ENCODE measurements around the gene SNTG2. TPM values are rescaled to one million over a fixed set of nuclear protein-coding genes. Genes with fewer than 3 reads are reported as not detected.

The SNTG2 gene
- total and polyA plus RNA-seq, 2 of the 13 experiments (the other 11 are each of a cell fraction or from before 2014, with no cell fraction given): not detected

GRCh38 chr2:1152375-1152774 lies 201.7 kb downstream of the SNTG2 start:
- no peaks in the 10 kb centered on the region for H3K4me1 ChIP-seq (ENCODE audit: insufficient read depth, low read length)
- TF ChIP-seq PRPF4 (IDR thresholded peaks at IDR 0.05; ENCODE audit: low read depth, low read length, poor library complexity, severe bottlenecking) (no peak), MNT (IDR thresholded peaks at IDR 0.05) (peak; percentile 99)
- DNase-seq (ENCODE audit: low spot score) (no peak), ATAC-seq (no peak), FAIRE-seq (no peak)
- H2AFZ ChIP-seq (ENCODE audit: low read length): no peak overlapping the region
- WGBS (ENCODE audit: low lambda C conversion rate): 19% methylated on average over 7 of the region's 7 CpGs
- in situ Hi-C loops (cut with HindIII; ENCODE audit: extremely low pct_ligation_motif_present, low pct_unique_long_range_greater_than_20kb) (no loop called here), intact Hi-C loops (cut with micrococcal nuclease; ENCODE audit: unreplicated experiment) (no loop called here)
- H3K36me3 ChIP-seq (replicated peaks in 1 of 2; ENCODE audit: control insufficient read depth in 1 of 2, insufficient read depth in 2 of 2, low read length in 2 of 2): no peaks in the 10 kb centered on the region
- peaks cover 0 to 24% of the 10 kb centered on the region in 2 experiments; a peak in 2 of 5 replicates for H3K27me3 ChIP-seq (ENCODE audit: control insufficient read depth in 1 of 2, insufficient read depth in 2 of 2, low read length in 2 of 2)
- no peak overlapping the region for H3K4me3 ChIP-seq (replicated peaks in 1 of 3; ENCODE audit: insufficient read depth in 1 of 3, low read depth in 2 of 3, low read length in 3 of 3)
- no peaks in the 10 kb centered on the region for H4K20me1 ChIP-seq (ENCODE audit: insufficient read depth, low read length)
- BruUV-seq (replicated peaks): no TSS peak
- CTCF ChIA-PET (ENCODE audit: low intra/inter-chr PET ratio, low total read pairs): no interaction called here
- H3K9ac ChIP-seq (ENCODE audit: insufficient read depth, low read depth, low read length): no peak overlapping the region
- no peak overlapping the region for H3K4me2 ChIP-seq (ENCODE audit: low read depth, low read length)
- H3K27ac ChIP-seq (ENCODE audit: extremely low read length, insufficient read depth, low read length): no peak overlapping the region
- H3K79me2 ChIP-seq (ENCODE audit: insufficient read depth, low read length): no peaks in the 10 kb centered on the region
- no peaks in the 10 kb centered on the region for H3K9me3 ChIP-seq (ENCODE audit: low read length)
- POLR2A ChIA-PET: no interaction called here

GRCh38 chr2:1153920-1154319 lies 203.3 kb downstream of the SNTG2 start:
- Histone ChIP-seq H4K20me1 (ENCODE audit: insufficient read depth, low read length) (no peaks in the 10 kb centered on the region), H3K4me2 (ENCODE audit: low read depth, low read length) (no peak overlapping the region), H3K9ac (ENCODE audit: insufficient read depth, low read depth, low read length) (no peak overlapping the region), H3K36me3 (replicated peaks in 1 of 2; ENCODE audit: control insufficient read depth in 1 of 2, insufficient read depth in 2 of 2, low read length in 2 of 2) (no peaks in the 10 kb centered on the region), H3K79me2 (ENCODE audit: insufficient read depth, low read length) (no peaks in the 10 kb centered on the region), H3K27me3 (ENCODE audit: control insufficient read depth in 1 of 2, insufficient read depth in 2 of 2, low read length in 2 of 2) (peaks cover 0 to 24% of the 10 kb centered on the region in 2 experiments; a peak in 2 of 5 replicates), H3K9me3 (ENCODE audit: low read length) (no peaks in the 10 kb centered on the region), H3K27ac (ENCODE audit: extremely low read length, insufficient read depth, low read length) (no peak overlapping the region), H3K4me1 (ENCODE audit: insufficient read depth, low read length) (no peaks in the 10 kb centered on the region), H2AFZ (ENCODE audit: low read length) (no peak overlapping the region), H3K4me3 (replicated peaks in 1 of 3; ENCODE audit: insufficient read depth in 1 of 3, low read depth in 2 of 3, low read length in 3 of 3) (no peak overlapping the region)
- ChIA-PET POLR2A (no interaction called here), CTCF (ENCODE audit: low intra/inter-chr PET ratio, low total read pairs) (no interaction called here)
- intact Hi-C loops (cut with micrococcal nuclease; ENCODE audit: unreplicated experiment): no loop called here
- 33% methylated on average over 9 of the region's 9 CpGs for WGBS (ENCODE audit: low lambda C conversion rate)
- TF ChIP-seq ZNF749 (CRISPR knock-in tag; IDR thresholded peaks at IDR 0.05; ENCODE audit: borderline replicate concordance) (no peak), ZEB1 (IDR thresholded peaks at IDR 0.05; ENCODE audit: insufficient replicate concordance, low read depth) (no peak), MYPOP (CRISPR knock-in tag; IDR thresholded peaks at IDR 0.05) (no peak), NR2F1 (CRISPR knock-in tag; IDR thresholded peaks at IDR 0.05) (no peak), GATAD2A (CRISPR knock-in tag; IDR thresholded peaks at IDR 0.05) (no peak), MLLT10 (CRISPR knock-in tag; IDR thresholded peaks at IDR 0.05) (no peak), ZNF431 (CRISPR knock-in tag; IDR thresholded peaks at IDR 0.05; ENCODE audit: borderline replicate concordance, low read depth) (no peak), NFYC (CRISPR knock-in tag; IDR thresholded peaks at IDR 0.05) (no peak), CENPBD1 (CRISPR knock-in tag; IDR thresholded peaks at IDR 0.05; ENCODE audit: borderline replicate concordance, low read depth) (no peak), TGIF2 (CRISPR knock-in tag; IDR thresholded peaks at IDR 0.05) (no peak)
- in situ Hi-C loops (cut with HindIII; ENCODE audit: extremely low pct_ligation_motif_present, low pct_unique_long_range_greater_than_20kb): no loop called here
- DNase-seq (ENCODE audit: low spot score) (no peak), ATAC-seq (no peak), FAIRE-seq (no peak)
- no TSS peak for BruUV-seq (replicated peaks)
